Hair follicular keratinocyte (primary cell): ENCODE results near the gene SELENON. TPM values are rescaled to one million over a fixed set of nuclear protein-coding genes. Genes with fewer than 3 reads are reported as not detected.

Experiments
- total RNA-seq: library from RNA; depleted of rRNA; stranded (reverse); fragments of >200 nt; gene quantifications from 2 replicates; pipeline ENCODE4 v1.2.3, GENCODE V29; 2015

SELENON gene
- 26.2 and 34.3 TPM in 2 replicates for total RNA-seq

GRCh38 chr1:25799935-25800702, at the start of gene SELENON:
Gene SELENON, plus strand, starts transcription at chr1:25800193. Its CDS starts 38 bp downstream, at chr1:25800231.

GRCh38 chr1:25819491-25820246, 19.7 kb downstream of the SELENON start, which contains the start of gene MTFR1L:
Gene MTFR1L, plus strand, starts transcription at chr1:25819954. Its CDS starts 3,151 bp downstream, at chr1:25823105.

GRCh38 chr1:25858906-25859789, 59.2 kb downstream of the SELENON start, which contains the start of gene AUNIP:
Gene AUNIP, minus strand, starts transcription at chr1:25859457. Its CDS starts 100 bp downstream, at chr1:25859357.

Other genes with a start within 250 kb of the SELENON start
- 1.1 TPM in 1 of 2 replicates, not detected in the other for gene MAN1C1, start 183.4 kb upstream of the SELENON start, total RNA-seq
- gene MTFR1L, start 19.8 kb downstream of the SELENON start, total RNA-seq: 17.5 and 21.6 TPM in 2 replicates
- gene AUNIP, start 59.3 kb downstream of the SELENON start, total RNA-seq: 5.2 and 9.2 TPM in 2 replicates
- gene PAQR7, start 75.5 kb downstream of the SELENON start, total RNA-seq: 19.8 and 22.9 TPM in 2 replicates
- gene STMN1, start 106.2 kb downstream of the SELENON start, total RNA-seq: 86.1 and 166 TPM in 2 replicates
- 7.8 and 10.5 TPM in 2 replicates for gene PAFAH2, start 197.9 kb downstream of the SELENON start, total RNA-seq
- gene EXTL1, start 221.6 kb downstream of the SELENON start, total RNA-seq: not detected in 2 replicates
- gene SLC30A2, start 245.9 kb downstream of the SELENON start, total RNA-seq: not detected in 2 replicates